ENCODE data around the gene ZFP36L1. TPM values are rescaled to one million over a fixed set of nuclear protein-coding genes. Genes with fewer than 3 reads are reported as not detected.

Gene ZFP36L1
- total RNA-seq, 2 donors from 2014 or later = 99.4 to 99.6 TPM

GRCh38 chr14:68741477-68741791 is 51.4 kb downstream of the ZFP36L1 start:
- no peak for TF ChIP-seq CTCF (conservative IDR thresholded peaks at IDR 0.05)
- H3K27me3 ChIP-seq (ENCODE audit: control insufficient read depth, insufficient read depth, low read length, poor library complexity, severe bottlenecking) = peaks cover 14% of the 10 kb centered on the region
- Mint-ChIP-seq H3K4me3 (no peak overlapping the region), H3K4me1 (peaks cover 9% of the 10 kb centered on the region), H3K36me3 (ENCODE audit: low read depth) (no peaks in the 10 kb centered on the region), H3K9me3 (peaks cover 6% of the 10 kb centered on the region), H3K27me3 (ENCODE audit: insufficient read depth) (peaks cover 27% of the 10 kb centered on the region), H3K27ac (no peak overlapping the region)
- H3K9me3 ChIP-seq (ENCODE audit: control insufficient read depth, low read length) = peaks cover 7% of the 10 kb centered on the region
- peaks cover 5% of the 10 kb centered on the region for H3K4me1 ChIP-seq (ENCODE audit: control insufficient read depth, insufficient read depth, low read length)
- no peaks in the 10 kb centered on the region for H3K36me3 ChIP-seq (ENCODE audit: control insufficient read depth, insufficient read depth, low read length)
- H3K27ac ChIP-seq (ENCODE audit: low read depth, low read length) = no peak overlapping the region
- DNase-seq = no peak
- no peak overlapping the region for H3K4me3 ChIP-seq (ENCODE audit: low read length)
- no peak overlapping the region for H3K9ac ChIP-seq (ENCODE audit: extremely low read depth, low read length, poor library complexity, severe bottlenecking)

GRCh38 chr14:68740788-68741476 is 51.9 kb downstream of the ZFP36L1 start:
- Histone ChIP-seq H3K36me3 (ENCODE audit: control insufficient read depth, insufficient read depth, low read length) (no peaks in the 10 kb centered on the region), H3K9ac (ENCODE audit: extremely low read depth, low read length, poor library complexity, severe bottlenecking) (no peak overlapping the region), H3K27me3 (ENCODE audit: control insufficient read depth, insufficient read depth, low read length, poor library complexity, severe bottlenecking) (peaks cover 14% of the 10 kb centered on the region), H3K4me3 (ENCODE audit: low read length) (no peak overlapping the region), H3K4me1 (ENCODE audit: control insufficient read depth, insufficient read depth, low read length) (peaks cover 7% of the 10 kb centered on the region), H3K9me3 (ENCODE audit: control insufficient read depth, low read length) (peaks cover 7% of the 10 kb centered on the region), H3K27ac (ENCODE audit: low read depth, low read length) (no peak overlapping the region)
- Mint-ChIP-seq H3K4me3 (no peak overlapping the region), H3K4me1 (peaks cover 14% of the 10 kb centered on the region), H3K9me3 (peaks cover 6% of the 10 kb centered on the region), H3K27me3 (ENCODE audit: insufficient read depth) (peaks cover 27% of the 10 kb centered on the region), H3K27ac (no peak overlapping the region), H3K36me3 (ENCODE audit: low read depth) (no peaks in the 10 kb centered on the region)
- DNase-seq = no peak
- TF ChIP-seq CTCF (conservative IDR thresholded peaks at IDR 0.05) = no peak
- 86 to 93% methylated on average over 4 of the region's 4 CpGs for WGBS, 2 experiments (ENCODE audit: insufficient coverage in 1 of 2, insufficient read length in 1 of 2)

- WGBS, 2 experiments (ENCODE audit: insufficient coverage in 1 of 2, insufficient read length in 1 of 2) = 97 to 98% methylated on average over 6 to 7 of the region's 7 CpGs
- Mint-ChIP-seq H3K27ac (no peak overlapping the region), H3K27me3 (ENCODE audit: insufficient read depth) (peaks cover 27% of the 10 kb centered on the region), H3K4me1 (peaks cover 18% of the 10 kb centered on the region), H3K4me3 (no peak overlapping the region), H3K36me3 (ENCODE audit: low read depth) (no peaks in the 10 kb centered on the region), H3K9me3 (peaks cover 6% of the 10 kb centered on the region)
- Histone ChIP-seq H3K9me3 (ENCODE audit: control insufficient read depth, low read length) (peaks cover 7% of the 10 kb centered on the region), H3K4me3 (ENCODE audit: low read length) (no peak overlapping the region), H3K36me3 (ENCODE audit: control insufficient read depth, insufficient read depth, low read length) (no peaks in the 10 kb centered on the region), H3K9ac (ENCODE audit: extremely low read depth, low read length, poor library complexity, severe bottlenecking) (no peak overlapping the region), H3K27me3 (ENCODE audit: control insufficient read depth, insufficient read depth, low read length, poor library complexity, severe bottlenecking) (peaks cover 14% of the 10 kb centered on the region), H3K4me1 (ENCODE audit: control insufficient read depth, insufficient read depth, low read length) (peaks cover 11% of the 10 kb centered on the region), H3K27ac (ENCODE audit: low read depth, low read length) (no peak overlapping the region)
- DNase-seq = no peak
- no peak for TF ChIP-seq CTCF (conservative IDR thresholded peaks at IDR 0.05)
Measured at GRCh38 chr14:68739701-68740100, 53.2 kb downstream of the ZFP36L1 start.
